H1 (cell line): ENCODE measurements around the gene TTI1. TPM values are rescaled to one million over a fixed set of nuclear protein-coding genes. Genes with fewer than 3 reads are reported as not detected.

Source experiments
- CTCF ChIA-PET: fragments of 300-600 bp; sonication (Branson Sonifier 250); formaldehyde crosslinking; loops from one replicate; lab custom pipeline; 2021; ENCODE audit not compliant: partially characterized antibody; lab: Charles Lee
- POLR2A ChIA-PET: fragments of 300-600 bp; sonication (Branson Sonifier 250); formaldehyde crosslinking; loops from one replicate; lab custom pipeline; 2021; ENCODE audit warnings: inconsistent platforms; ENCODE audit not compliant: partially characterized antibody; lab: Charles Lee
- DNase-seq, 2 experiments: peaks; one replicate each; pipeline versions ENCODE4 v3.0.0 to v3.0.0-alpha.2; 2010 to 2022; ENCODE audit warnings: low spot score in 2 of 2, low read depth in 1 of 2, mixed read lengths in 1 of 2
- FAIRE-seq: peaks from 2 replicates; lab custom pipeline; 2011; peaks lifted over from hg19 to GRCh38; lab: Jason Lieb, UNC
- H2AFZ ChIP-seq: 2 replicates; pipeline ENCODE4 v1.8.1; 2012; ENCODE audit warnings: low read length, inconsistent platforms
- H2AK5ac ChIP-seq: 2 replicates; pipeline ENCODE4 v1.6.1; 2013; ENCODE audit warnings: low read depth, low read length
- H2BK120ac ChIP-seq: replicated peaks from 2 replicates; pipeline ENCODE3; 2013; ENCODE audit warnings: low read depth, low read length, inconsistent platforms
- H2BK12ac ChIP-seq: 2 replicates; pipeline ENCODE4 v1.6.1; 2013; ENCODE audit warnings: low read depth, low read length
- H2BK15ac ChIP-seq: 2 replicates; pipeline ENCODE4 v1.6.1; 2013; ENCODE audit warnings: low read length
- H2BK20ac ChIP-seq: 2 replicates; pipeline ENCODE4 v1.6.1; 2013; ENCODE audit warnings: low read length
- H2BK5ac ChIP-seq: 2 replicates; pipeline ENCODE4 v1.6.1; 2013; ENCODE audit warnings: low read depth, low read length
- H3K14ac ChIP-seq: 2 replicates; pipeline ENCODE4 v1.6.1; 2013; ENCODE audit warnings: inconsistent platforms; ENCODE audit not compliant: insufficient read length
- H3K18ac ChIP-seq: 2 replicates; pipeline ENCODE4 v1.6.1; 2013; ENCODE audit warnings: low read length; ENCODE audit errors: extremely low read depth
- H3K23ac ChIP-seq: 2 replicates; pipeline ENCODE4 v1.6.1; 2013; ENCODE audit warnings: inconsistent platforms; ENCODE audit not compliant: insufficient read length
- H3K23me2 ChIP-seq: 2 replicates; pipeline ENCODE4 v1.6.1; 2013; ENCODE audit warnings: low read depth, low read length
- H3K27ac ChIP-seq: 2 replicates; pipeline ENCODE4 v1.6.1; 2011; ENCODE audit warnings: low read depth, low read length, inconsistent platforms
- H3K27me3 ChIP-seq, 4 experiments: replicated peaks in 1 of 4; 1 replicate in 1 of 4; 2 replicates in 3 of 4; pipeline versions ENCODE4 v1.6.1 to v1.8.1; 2011 to 2013; ENCODE audit warnings: low read length in 3 of 4, mild to moderate bottlenecking in 3 of 4, inconsistent platforms in 2 of 4, mixed read lengths in 2 of 4, moderate library complexity in 1 of 4; ENCODE audit not compliant: control insufficient read depth in 3 of 4, insufficient read depth in 3 of 4; ENCODE audit errors: extremely low read depth in 1 of 4
- H3K36me3 ChIP-seq, 4 experiments: 2 replicates each; pipeline versions ENCODE4 v1.6.1 to v1.8.1; 2011 to 2013; ENCODE audit warnings: mild to moderate bottlenecking in 4 of 4, low read length in 3 of 4, moderate library complexity in 2 of 4, control low read depth in 1 of 4, inconsistent platforms in 1 of 4; ENCODE audit not compliant: insufficient read depth in 4 of 4, control insufficient read depth in 2 of 4
- H3K4ac ChIP-seq: replicated peaks from 2 replicates; pipeline ENCODE3; 2013; ENCODE audit warnings: low read length, low read depth, mixed read lengths, inconsistent platforms; ENCODE audit not compliant: insufficient read length
- H3K4me1 ChIP-seq, 4 experiments: replicated peaks in 1 of 4; 1 replicate in 1 of 4; 2 replicates in 3 of 4; pipeline versions ENCODE4 v1.6.1 to v1.8.1; 2011 to 2013; ENCODE audit warnings: low read length in 3 of 4, inconsistent platforms in 2 of 4, mixed read lengths in 1 of 4; ENCODE audit not compliant: insufficient read depth in 4 of 4, control insufficient read depth in 3 of 4
- H3K4me2 ChIP-seq, 2 experiments: 2 replicates each; pipeline versions ENCODE4 v1.6.1 to v1.8.1; 2011 to 2013; ENCODE audit warnings: low read depth in 2 of 2, low read length in 2 of 2, control low read depth in 1 of 2, inconsistent platforms in 1 of 2, mild to moderate bottlenecking in 1 of 2; ENCODE audit not compliant: insufficient read depth in 1 of 2
- H3K4me3 ChIP-seq, 4 experiments: fragments of 200-600, 300-600 bp in 1 of 4; sonication (generic), shearing (Covaris generic), sonication (Bioruptor Twin) in 1 of 4; 2 replicates each; pipeline versions ENCODE4 v1.5.1 to v1.8.1; 2011 to 2016; ENCODE audit warnings: low read length in 4 of 4, low read depth in 3 of 4, control low read depth in 2 of 4, inconsistent platforms in 2 of 4, mild to moderate bottlenecking in 2 of 4, mixed read lengths in 1 of 4, moderate library complexity in 1 of 4; ENCODE audit not compliant: insufficient read depth in 2 of 4; ENCODE audit errors: extremely low read depth in 1 of 4
- H3K56ac ChIP-seq: replicated peaks from 2 replicates; pipeline ENCODE3; 2013; ENCODE audit warnings: low read depth, mild to moderate bottlenecking, mixed read lengths, low read length, inconsistent platforms; ENCODE audit not compliant: insufficient read length
- H3K79me1 ChIP-seq: 2 replicates; pipeline ENCODE4 v1.6.1; 2013; ENCODE audit warnings: low read depth, low read length, control low read depth
- H3K79me2 ChIP-seq, 2 experiments: 2 replicates each; pipeline versions ENCODE4 v1.6.1 to v1.8.1; 2012 to 2013; ENCODE audit warnings: low read length in 2 of 2, mild to moderate bottlenecking in 2 of 2, inconsistent platforms in 1 of 2; ENCODE audit not compliant: insufficient read depth in 2 of 2, control insufficient read depth in 1 of 2
- H3K9ac ChIP-seq, 4 experiments: replicated peaks in 1 of 4; 1 replicate in 1 of 4; 2 replicates in 3 of 4; pipeline versions ENCODE4 v1.6.1 to v1.8.1; 2011 to 2013; ENCODE audit warnings: low read depth in 3 of 4, low read length in 3 of 4, control low read depth in 2 of 4, mild to moderate bottlenecking in 2 of 4, moderate library complexity in 2 of 4, inconsistent platforms in 1 of 4; ENCODE audit errors: extremely low read depth in 1 of 4
- H3K9me3 ChIP-seq, 2 experiments: 2 replicates each; pipeline versions ENCODE4 v1.6.1 to v1.8.1; 2012 to 2013; ENCODE audit warnings: mild to moderate bottlenecking in 2 of 2, moderate library complexity in 2 of 2, control low read depth in 1 of 2, inconsistent platforms in 1 of 2, low read depth in 1 of 2, low read length in 1 of 2, mixed read lengths in 1 of 2; ENCODE audit not compliant: insufficient read depth in 2 of 2
- H4K20me1 ChIP-seq, 2 experiments: replicated peaks in 1 of 2; 2 replicates each; pipeline versions ENCODE3 to v1.8.1; 2011 to 2013; ENCODE audit warnings: inconsistent platforms in 2 of 2, low read length in 2 of 2, mild to moderate bottlenecking in 1 of 2; ENCODE audit not compliant: insufficient read depth in 2 of 2, control insufficient read depth in 1 of 2
- H4K5ac ChIP-seq: 2 replicates; pipeline ENCODE4 v1.6.1; 2013; ENCODE audit warnings: low read length, low read depth, mixed read lengths, inconsistent platforms; ENCODE audit not compliant: insufficient read length
- H4K8ac ChIP-seq: 2 replicates; pipeline ENCODE4 v1.8.0; 2013; ENCODE audit warnings: mild to moderate bottlenecking, moderate library complexity, low read length, inconsistent platforms; ENCODE audit not compliant: insufficient read depth; ENCODE audit errors: extremely low read depth
- H4K91ac ChIP-seq: replicated peaks from 2 replicates; pipeline ENCODE3; 2013; ENCODE audit warnings: low read length, mixed read lengths, inconsistent platforms; ENCODE audit not compliant: insufficient read length
- BACH1 ChIP-seq: IDR thresholded peaks from 2 replicates; pipeline ENCODE4 v1.6.1; 2012; ENCODE audit warnings: low read length, improper control_type of control experiment
- CBX8 ChIP-seq: fragments of 300-800, 300-1000 bp; sonication (generic); IDR thresholded peaks from 2 replicates; pipeline ENCODE4 v1.7.1; 2016; ENCODE audit warnings: low read depth, low read length, borderline replicate concordance
- CTBP2 ChIP-seq: IDR thresholded peaks from 2 replicates; pipeline ENCODE4 v1.7.0; 2011; ENCODE audit warnings: borderline replicate concordance, mild to moderate bottlenecking, moderate library complexity, mixed read lengths, low read length; ENCODE audit not compliant: insufficient read depth, insufficient read length
- JUN ChIP-seq: IDR thresholded peaks from 2 replicates; pipeline ENCODE4 v1.6.1; 2011; ENCODE audit warnings: low read depth, mild to moderate bottlenecking, improper control_type of control experiment, low read length
- KDM1A ChIP-seq: fragments of 200-600, 300-600 bp; sonication (generic); IDR thresholded peaks from 2 replicates; pipeline ENCODE4 v1.7.1; 2016; ENCODE audit warnings: mild to moderate bottlenecking, low read length, borderline replicate concordance
- POLR2A ChIP-seq, 2 experiments: IDR thresholded peaks; 1 replicate in 1 of 2; 2 replicates in 1 of 2; pipeline ENCODE4 v1.6.1; 2011; ENCODE audit warnings: low read depth in 2 of 2, low read length in 2 of 2, mild to moderate bottlenecking in 2 of 2; ENCODE audit errors: control extremely low read depth in 1 of 2
- RBBP5 ChIP-seq: IDR thresholded peaks from 2 replicates; pipeline ENCODE4 v1.7.1; 2012; ENCODE audit warnings: low read depth, mild to moderate bottlenecking, inconsistent platforms, low read length, moderate library complexity, borderline replicate concordance
- RXRA ChIP-seq: IDR thresholded peaks from 2 replicates; pipeline ENCODE4 v1.6.1; 2011; ENCODE audit warnings: low read depth, mild to moderate bottlenecking, low read length, moderate library complexity; ENCODE audit not compliant: insufficient read depth
- SIRT6 ChIP-seq: IDR thresholded peaks from one replicate; pipeline ENCODE4 v1.7.1; 2012; ENCODE audit warnings: low read length, inconsistent platforms
- SP2 ChIP-seq: IDR thresholded peaks from 2 replicates; pipeline ENCODE4 v1.6.1; 2012; ENCODE audit warnings: mild to moderate bottlenecking, low read length, inconsistent platforms
- TAF7 ChIP-seq: optimal IDR thresholded peaks from 2 replicates; pipeline ENCODE3; 2011; ENCODE audit warnings: low read depth, mild to moderate bottlenecking, inconsistent platforms, low read length, moderate library complexity, borderline replicate concordance
- TBP ChIP-seq: IDR thresholded peaks from 2 replicates; pipeline ENCODE4 v1.6.1; 2011; ENCODE audit warnings: low read depth, low read length, improper control_type of control experiment
- TEAD4 ChIP-seq: IDR thresholded peaks from 2 replicates; pipeline ENCODE4 v1.6.1; 2012; ENCODE audit warnings: low read depth, low read length, inconsistent platforms, mixed read lengths
- WGBS, 2 experiments: shearing (Covaris generic) in 1 of 2; methylation state at CpG; one replicate each; pipeline versions ENCODE4 v1.1.6 to v1.1.7; 2013 to 2015; ENCODE audit warnings: low lambda C conversion rate in 2 of 2, mixed read lengths in 2 of 2, inconsistent platforms in 1 of 2, low coverage in 1 of 2, missing lambda C conversion rate in 1 of 2; ENCODE audit not compliant: insufficient replicate concordance in 2 of 2, insufficient coverage in 1 of 2, insufficient read length in 1 of 2; ENCODE audit errors: extremely low coverage in 1 of 2, missing lambda C conversion rate in 1 of 2; 5-methylcytosine and 5-hydroxymethylcytosine counted together
- polyA plus RNA-seq, 7 experiments: library from polyadenylated mRNA; depleted of rRNA in 3 of 7; stranded (reverse) in 5 of 7; unstranded in 2 of 7; fragments of >200 nt in 5 of 7; fragments of 200-250 nt in 2 of 7; gene quantifications; 1 replicate in 5 of 7; 2 replicates in 1 of 7; 4 replicates in 1 of 7; pipeline versions ENCODE4 v1.2.1 to v1.2.3, GENCODE V29; 2011 to 2013; ENCODE audit warnings: missing spikeins in 2 of 7, mixed read lengths in 2 of 7
- total RNA-seq: library from RNA; stranded (reverse); fragmentation: NEBNext Ultra II Directional; extraction: Animal tissue kit (Norgen Biotek cat#: 25700); gene quantifications from 2 replicates; pipeline ENCODE4 v1.2.1, GENCODE V29; 2021
- TF ChIP-seq, protein P1 (sequence below): IDR thresholded peaks from 2 replicates; pipeline ENCODE4 v1.6.1; 2012; ENCODE audit warnings: low read length, inconsistent platforms

The TTI1 gene
- total and polyA plus RNA-seq, 2 of the 8 experiments (the other 6 are each of a cell fraction or from before 2014, with no cell fraction given) = 34.1 to 47.0 TPM

DNA sequence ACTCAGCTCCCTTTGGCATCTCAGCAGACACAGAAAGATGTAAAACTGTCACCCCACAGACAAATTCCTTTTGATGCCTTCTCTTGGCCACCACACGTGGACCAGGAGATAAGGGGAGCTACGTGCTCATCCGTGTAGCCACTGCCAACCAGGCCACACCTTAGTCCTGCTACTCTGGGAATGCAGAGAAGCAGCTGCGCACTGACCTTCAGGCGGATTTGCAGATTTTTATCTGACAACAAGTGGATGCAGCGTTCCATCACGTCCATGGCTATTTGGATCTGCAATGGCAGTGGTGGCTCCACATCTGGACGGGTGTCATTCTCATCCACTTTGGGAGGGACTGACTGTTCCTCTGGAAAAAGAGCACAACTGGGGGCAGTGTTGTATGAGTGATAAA lies 30.8 kb downstream of the TTI1 start:
- Histone ChIP-seq H3K4me2 (no peak overlapping the region), H3K56ac (no peak overlapping the region)
- CTCF ChIA-PET = interaction anchor here (1.1 to 1.2 kb wide), 2 partner anchors 10 to 33 kb away, joined by 3 to 4 read pairs; no protein-coding TSS in a partner anchor

More for the DNA sequence above, 30.8 kb downstream of the TTI1 start:
- POLR2A ChIA-PET = interaction anchor here (0.6 kb wide), 1 partner anchor 81 kb away, joined by 3 read pairs; no protein-coding TSS in a partner anchor
- no peaks in the 10 kb centered on the region for H3K4me1 ChIP-seq
- no peak overlapping the region for H2BK120ac ChIP-seq
- no peaks in the 10 kb centered on the region; a peak in 1 of 4 replicates for H3K79me2 ChIP-seq
- H3K9me3 ChIP-seq = no peaks in the 10 kb centered on the region
- no peaks in the 10 kb centered on the region for H4K20me1 ChIP-seq
- H3K4me3 ChIP-seq = no peak overlapping the region
- no peak overlapping the region for H2BK12ac ChIP-seq
- H2AK5ac ChIP-seq = no peak overlapping the region
- H4K8ac ChIP-seq = no peak overlapping the region
- H3K79me1 ChIP-seq = peaks cover 4% of the 10 kb centered on the region
- no peak overlapping the region for H4K91ac ChIP-seq
- H2AFZ ChIP-seq = no peak overlapping the region
- H3K4ac ChIP-seq = no peak overlapping the region
- H2BK20ac ChIP-seq = no peak overlapping the region
- no peak overlapping the region for H4K5ac ChIP-seq
- H2BK15ac ChIP-seq = no peak overlapping the region
- H3K36me3 ChIP-seq = peaks cover 19 to 74% (median 51%) of the 10 kb centered on the region in 4 experiments
- no peak for FAIRE-seq
- no peak overlapping the region for H3K9ac ChIP-seq
- no peak overlapping the region for H3K27ac ChIP-seq
- no peak for DNase-seq
- 97% methylated on average over 8 of the region's 8 CpGs; no CpG with 5 or more reads in 1 of the 2 experiments for WGBS, 2 experiments
- H2BK5ac ChIP-seq = no peak overlapping the region
- H3K23ac ChIP-seq = no peak overlapping the region
- no peaks in the 10 kb centered on the region for H3K23me2 ChIP-seq
- no peak overlapping the region for H3K18ac ChIP-seq
- H3K14ac ChIP-seq = no peak overlapping the region
- no peak for TF ChIP-seq TBP
- no peak for TF ChIP-seq RBBP5
- TF ChIP-seq KDM1A = no peak
- no peak for TF ChIP-seq BACH1
- no peak for TF ChIP-seq CTBP2
- no peak for TF ChIP-seq POLR2A (IDR thresholded peaks at IDR 0.05; ENCODE audit: control extremely low read depth in 1 of 2, low read depth in 2 of 2, low read length in 2 of 2)
- no peak for TF ChIP-seq TEAD4
- no peak for TF ChIP-seq RXRA
- TF ChIP-seq JUN = no peak
- no peak for TF ChIP-seq CBX8
- no peak for TF ChIP-seq TAF7
- TF ChIP-seq, protein P1, sequence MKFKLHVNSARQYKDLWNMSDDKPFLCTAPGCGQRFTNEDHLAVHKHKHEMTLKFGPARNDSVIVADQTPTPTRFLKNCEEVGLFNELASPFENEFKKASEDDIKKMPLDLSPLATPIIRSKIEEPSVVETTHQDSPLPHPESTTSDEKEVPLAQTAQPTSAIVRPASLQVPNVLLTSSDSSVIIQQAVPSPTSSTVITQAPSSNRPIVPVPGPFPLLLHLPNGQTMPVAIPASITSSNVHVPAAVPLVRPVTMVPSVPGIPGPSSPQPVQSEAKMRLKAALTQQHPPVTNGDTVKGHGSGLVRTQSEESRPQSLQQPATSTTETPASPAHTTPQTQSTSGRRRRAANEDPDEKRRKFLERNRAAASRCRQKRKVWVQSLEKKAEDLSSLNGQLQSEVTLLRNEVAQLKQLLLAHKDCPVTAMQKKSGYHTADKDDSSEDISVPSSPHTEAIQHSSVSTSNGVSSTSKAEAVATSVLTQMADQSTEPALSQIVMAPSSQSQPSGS = no peak
- no peak for TF ChIP-seq SP2
- no peak for TF ChIP-seq SIRT6
- H3K27me3 ChIP-seq = no peaks in the 10 kb centered on the region
